BLaER1 treated with 17β-estradiol and CSF1 and Interleukin-3, amounts not matched to agents 10 nM and 100 nM (cell line): ENCODE data around the gene KHSRP.
A peak's percentile ranks its signal among the peaks of the same experiment; 100 is the strongest.
"Not testable (repeated sequence)": the region's sequence is repeated elsewhere in the genome, so short reads cannot be mapped to it uniquely, and the experiment has no call there.

Experiments
- H3K27ac ChIP-seq, 11 experiments: shearing (Covaris generic); formaldehyde crosslinking; 2 replicates each; pipeline ENCODE4 v1.8.1; 2022
- H3K27me3 ChIP-seq, 11 experiments: shearing (Covaris generic); formaldehyde crosslinking; 2 replicates each; pipeline ENCODE4 v1.8.1; 2022
- H3K36me3 ChIP-seq, 11 experiments: shearing (Covaris generic); formaldehyde crosslinking; 2 replicates each; pipeline ENCODE4 v1.8.1; 2022
- H3K4me1 ChIP-seq, 10 experiments: shearing (Covaris generic); formaldehyde crosslinking; 2 replicates each; pipeline ENCODE4 v1.8.1; 2022
- H3K4me2 ChIP-seq, 11 experiments: shearing (Covaris generic); formaldehyde crosslinking; 2 replicates each; pipeline ENCODE4 v1.8.1; 2022
- H3K4me3 ChIP-seq, 10 experiments: shearing (Covaris generic); formaldehyde crosslinking; 2 replicates each; pipeline ENCODE4 v1.8.1; 2022
- H3K9ac ChIP-seq, 11 experiments: shearing (Covaris generic); formaldehyde crosslinking; 2 replicates each; pipeline ENCODE4 v1.8.1; 2022
- H3K9me3 ChIP-seq, 11 experiments: shearing (Covaris generic); formaldehyde crosslinking; replicated peaks in 1 of 11; 2 replicates each; pipeline ENCODE4 v1.8.1; 2022
- H4K20me1 ChIP-seq, 11 experiments: shearing (Covaris generic); formaldehyde crosslinking; 2 replicates each; pipeline ENCODE4 v1.8.1; 2022
- Cebpa-rat ChIP-seq, 11 experiments: shearing (Covaris generic); IDR thresholded peaks; 2 replicates each; pipeline ENCODE4 v1.8.1; 2022

Gene KHSRP

GRCh38 chr19:6406401-6406800, 18.2 kb downstream of the KHSRP start:
- Histone ChIP-seq H3K9me3 (no peaks in the 10 kb centered on the region), H3K4me2 (no peak overlapping the region), H4K20me1 (no peaks in the 10 kb centered on the region; a peak in 1 of 22 replicates), H3K4me1 (peaks cover 7 to 14% (median 11%) of the 10 kb centered on the region in 10 experiments; a peak in 18 of 20 replicates), H3K27me3 (no peaks in the 10 kb centered on the region), H3K9ac (no peak overlapping the region), H3K36me3 (no peaks in the 10 kb centered on the region), H3K27ac (no peak overlapping the region), H3K4me3 (no peak overlapping the region)
- no peak for TF ChIP-seq Cebpa-rat (IDR thresholded peaks at IDR 0.05)

- Histone ChIP-seq H4K20me1 (no peaks in the 10 kb centered on the region), H3K36me3 (no peaks in the 10 kb centered on the region), H3K4me2 (peak overlapping the region in 10 of 11 experiments; percentile 0 to 66 (median 34); a peak in 14 of 22 replicates), H3K4me1 (peaks cover 7 to 14% (median 11%) of the 10 kb centered on the region in 10 experiments; a peak in 18 of 20 replicates), H3K4me3 (no peak overlapping the region), H3K9ac (peak overlapping the region in 5 of 11 experiments; percentile 1 to 58 (median 15); a peak in 2 of 22 replicates), H3K27ac (peak overlapping the region in 4 of 11 experiments; percentile 40 to 57 (median 48); a peak in 7 of 22 replicates), H3K9me3 (no peaks in the 10 kb centered on the region), H3K27me3 (no peaks in the 10 kb centered on the region)
- TF ChIP-seq Cebpa-rat (IDR thresholded peaks at IDR 0.05), result no peak
Measured at GRCh38 chr19:6402837-6403608, 21.6 kb downstream of the KHSRP start.

GRCh38 chr19:6402058-6402457, 22.6 kb downstream of the KHSRP start:
- no peak overlapping the region for H3K4me3 ChIP-seq
- peak overlapping the region in 4 of 11 experiments; percentile 40 to 57 (median 48); a peak in 5 of 22 replicates for H3K27ac ChIP-seq
- no peaks in the 10 kb centered on the region for H3K9me3 ChIP-seq
- peaks cover 7 to 14% (median 11%) of the 10 kb centered on the region in 10 experiments; a peak in 18 of 20 replicates for H3K4me1 ChIP-seq
- H3K4me2 ChIP-seq, result peak overlapping the region in 10 of 11 experiments; percentile 0 to 66 (median 34); a peak in 13 of 22 replicates
- no peak for TF ChIP-seq Cebpa-rat (IDR thresholded peaks at IDR 0.05)
- H3K27me3 ChIP-seq, result no peaks in the 10 kb centered on the region
- no peaks in the 10 kb centered on the region for H3K36me3 ChIP-seq
- H4K20me1 ChIP-seq, result no peaks in the 10 kb centered on the region
- H3K9ac ChIP-seq, result peak overlapping the region in 5 of 11 experiments; percentile 1 to 58 (median 15); a peak in 4 of 22 replicates

- H3K27me3 ChIP-seq, H3K4me2 ChIP-seq, H4K20me1 ChIP-seq, H3K4me3 ChIP-seq, H3K9me3 ChIP-seq, H3K9ac ChIP-seq, H3K36me3 ChIP-seq, H3K27ac ChIP-seq: not testable (repeated sequence)
- H3K4me1 ChIP-seq, result peaks cover 7 to 14% (median 11%) of the 10 kb centered on the region in 10 experiments; a peak in 18 of 20 replicates
Measured at GRCh38 chr19:6400062-6400944, 24.3 kb downstream of the KHSRP start.

GRCh38 chr19:6396305-6396704, 28.3 kb downstream of the KHSRP start:
- peaks cover 5 to 8% (median 6%) of the 10 kb centered on the region in 11 experiments; a peak in 21 of 22 replicates for H3K36me3 ChIP-seq
- no peaks in the 10 kb centered on the region for H3K27me3 ChIP-seq
- no peak for TF ChIP-seq Cebpa-rat (IDR thresholded peaks at IDR 0.05)
- H3K4me3 ChIP-seq, result no peak overlapping the region
- peaks cover 19 to 25% (median 23%) of the 10 kb centered on the region in 10 experiments for H3K4me1 ChIP-seq
- peaks cover 0 to 4% (median 0%) of the 10 kb centered on the region in 11 experiments; a peak in 5 of 22 replicates for H4K20me1 ChIP-seq
- H3K4me2 ChIP-seq, result no peak overlapping the region
- H3K9me3 ChIP-seq, result no peaks in the 10 kb centered on the region
- H3K27ac ChIP-seq, result no peak overlapping the region
- H3K9ac ChIP-seq, result no peak overlapping the region

- TF ChIP-seq Cebpa-rat (IDR thresholded peaks at IDR 0.05), result no peak
- Histone ChIP-seq H4K20me1 (peaks cover 0 to 13% (median 3%) of the 10 kb centered on the region in 11 experiments; a peak in 9 of 22 replicates), H3K27ac (peak overlapping the region in 4 of 11 experiments; percentile 35 to 97 (median 92); a peak in 4 of 22 replicates)
Measured at GRCh38 chr19:6394831-6395230, 29.8 kb downstream of the KHSRP start.

GRCh38 chr19:6393983-6394412, 30.6 kb downstream of the KHSRP start:
- Histone ChIP-seq H3K9me3 (no peaks in the 10 kb centered on the region), H3K4me1 (peaks cover 20 to 44% (median 26%) of the 10 kb centered on the region in 10 experiments), H3K27ac (peak overlapping the region; percentile 81 to 97 (median 94); a peak in 21 of 22 replicates), H3K36me3 (peaks cover 24 to 31% (median 29%) of the 10 kb centered on the region in 11 experiments), H3K27me3 (no peaks in the 10 kb centered on the region), H3K4me2 (peak overlapping the region; percentile 74 to 99 (median 93)), H3K4me3 (peak overlapping the region; percentile 74 to 94 (median 90)), H3K9ac (peak overlapping the region; percentile 84 to 94 (median 91)), H4K20me1 (peaks cover 0 to 22% (median 6%) of the 10 kb centered on the region in 11 experiments; a peak in 10 of 22 replicates)
- no peak for TF ChIP-seq Cebpa-rat (IDR thresholded peaks at IDR 0.05)

More at GRCh38 chr19:6394831-6395230, 29.8 kb downstream of the KHSRP start:
- Histone ChIP-seq H3K27me3 (no peaks in the 10 kb centered on the region), H3K4me3 (no peak overlapping the region), H3K36me3 (peaks cover 15 to 23% (median 20%) of the 10 kb centered on the region in 11 experiments), H3K9ac (no peak overlapping the region), H3K4me1 (peaks cover 20 to 37% (median 26%) of the 10 kb centered on the region in 10 experiments), H3K4me2 (peak overlapping the region in 4 of 11 experiments; percentile 74 to 93 (median 88); a peak in 4 of 22 replicates), H3K9me3 (no peaks in the 10 kb centered on the region)

- no peaks in the 10 kb centered on the region for H3K27me3 ChIP-seq
- H3K9ac ChIP-seq, result peak within 1 kb of the TSS; percentile 84 to 94 (median 91)
- no peak for TF ChIP-seq Cebpa-rat (IDR thresholded peaks at IDR 0.05)
- peaks cover 20 to 44% (median 26%) of the 10 kb centered on the region in 10 experiments for H3K4me1 ChIP-seq
- peak within 1 kb of the TSS; percentile 74 to 99 (median 93) for H3K4me2 ChIP-seq
- H3K9me3 ChIP-seq, result no peaks in the 10 kb centered on the region
- peaks cover 0 to 29% (median 10%) of the 10 kb centered on the region in 11 experiments; a peak in 13 of 22 replicates for H4K20me1 ChIP-seq
- H3K36me3 ChIP-seq, result peaks cover 30 to 38% (median 36%) of the 10 kb centered on the region in 11 experiments
- H3K27ac ChIP-seq, result peak within 1 kb of the TSS; percentile 81 to 97 (median 94)
- peak within 1 kb of the TSS; percentile 74 to 94 (median 90) for H3K4me3 ChIP-seq
Measured at GRCh38 chr19:6393074-6393982, 31.3 kb downstream of the KHSRP start, which contains the start of gene GTF2F1. Gene GTF2F1, minus strand, starts transcription at chr19:6393164. Its CDS starts 169 bp downstream, at chr19:6392995.
